HG03108 (cell line): ENCODE results near the gene HIKESHI.
A peak's percentile ranks its signal among the peaks of the same experiment; 100 is the strongest.
"Not testable (repeated sequence)": the region's sequence is repeated elsewhere in the genome, so short reads cannot be mapped to it uniquely, and the experiment has no call there.

Source experiments
- ATAC-seq: cut with Tn5 transposase; IDR thresholded peaks from one replicate; pipeline ENCODE4 v1.9.1; 2021; ENCODE audit warnings: moderate library complexity; ENCODE audit not compliant: unreplicated experiment

HIKESHI gene

GRCh38 chr11:86302092-86302793 lies at the start of gene HIKESHI:
Gene HIKESHI (plus strand): TSS chr11:86302240. CDS start chr11:86302449, 209 bp downstream.
- peak; percentile 100 for ATAC-seq

- peak; percentile 89 for ATAC-seq
Observed at GRCh38 chr11:86255896-86256295, 46.1 kb upstream of the HIKESHI start.

GRCh38 chr11:86256608-86257007 lies 45.4 kb upstream of the HIKESHI start:
- ATAC-seq, result no peak

GRCh38 chr11:86257446-86257845 lies 44.6 kb upstream of the HIKESHI start:
- ATAC-seq, result no peak

- no peak for ATAC-seq
Observed at GRCh38 chr11:86259730-86260129, 42.3 kb upstream of the HIKESHI start.

GRCh38 chr11:86261328-86261727 lies 40.7 kb upstream of the HIKESHI start:
- no peak for ATAC-seq

- ATAC-seq, result no peak
Observed at GRCh38 chr11:86262387-86262786, 39.7 kb upstream of the HIKESHI start.

GRCh38 chr11:86264649-86265048 lies 37.4 kb upstream of the HIKESHI start:
- ATAC-seq, result no peak

GRCh38 chr11:86265194-86265593 lies 36.8 kb upstream of the HIKESHI start:
- ATAC-seq, result no peak

- ATAC-seq, result no peak
Observed at GRCh38 chr11:86269645-86270044, 32.4 kb upstream of the HIKESHI start.

- ATAC-seq, result no peak
Observed at GRCh38 chr11:86274503-86274902, 27.5 kb upstream of the HIKESHI start.

GRCh38 chr11:86274999-86275398 lies 27.0 kb upstream of the HIKESHI start:
- ATAC-seq, result no peak

- no peak for ATAC-seq
Observed at GRCh38 chr11:86275493-86276370, 26.3 kb upstream of the HIKESHI start.

- no peak for ATAC-seq
Observed at GRCh38 chr11:86277741-86278140, 24.3 kb upstream of the HIKESHI start.

GRCh38 chr11:86278226-86278625 lies 23.8 kb upstream of the HIKESHI start:
- no peak for ATAC-seq

- no peak for ATAC-seq
Observed at GRCh38 chr11:86279747-86280146, 22.3 kb upstream of the HIKESHI start.

- ATAC-seq, result no peak
Observed at GRCh38 chr11:86287468-86287796, 14.6 kb upstream of the HIKESHI start.

- ATAC-seq, result no peak
Observed at GRCh38 chr11:86288776-86289507, 13.1 kb upstream of the HIKESHI start.

GRCh38 chr11:86289508-86290280 lies 12.3 kb upstream of the HIKESHI start:
- not testable (repeated sequence) for ATAC-seq

- no peak for ATAC-seq
Observed at GRCh38 chr11:86291466-86292262, 10.4 kb upstream of the HIKESHI start.
